ENCODE results near the gene WDR54.
"Not testable (repeated sequence)": the region's sequence is repeated elsewhere in the genome, so short reads cannot be mapped to it uniquely, and the experiment has no call there.

WDR54 gene

GRCh38 chr2:74401891-74402290 lies 19.6 kb upstream of the WDR54 start:
- in situ Hi-C loops (cut with MboI; ENCODE audit: low sequenced_read_pairs) = no loop called here

GRCh38 chr2:74406035-74406434 lies 15.5 kb upstream of the WDR54 start:
- in situ Hi-C loops (cut with MboI; ENCODE audit: low sequenced_read_pairs) = no loop called here

- in situ Hi-C loops (cut with MboI; ENCODE audit: low sequenced_read_pairs) = no loop called here
These were observed 13.8 kb upstream of the WDR54 start for GRCh38 chr2:74407682-74408081.

- in situ Hi-C loops (cut with MboI; ENCODE audit: low sequenced_read_pairs) = no loop called here
These were observed 8.4 kb upstream of the WDR54 start for GRCh38 chr2:74413001-74413698.

- in situ Hi-C loops (cut with MboI; ENCODE audit: low sequenced_read_pairs) = no loop called here
These were observed 7.1 kb upstream of the WDR54 start for GRCh38 chr2:74414441-74414840.

GRCh38 chr2:74414881-74415761 lies 6.4 kb upstream of the WDR54 start:
- in situ Hi-C loops (cut with MboI; ENCODE audit: low sequenced_read_pairs) = no loop called here

GRCh38 chr2:74415762-74416395 lies 5.7 kb upstream of the WDR54 start:
- in situ Hi-C loops (cut with MboI; ENCODE audit: low sequenced_read_pairs) = no loop called here

- in situ Hi-C loops (cut with MboI; ENCODE audit: low sequenced_read_pairs) = no loop called here
These were observed 4.8 kb upstream of the WDR54 start for GRCh38 chr2:74416778-74417177.

GRCh38 chr2:74417197-74417596 lies 4.3 kb upstream of the WDR54 start:
- in situ Hi-C loops (cut with MboI; ENCODE audit: low sequenced_read_pairs) = no loop called here

- in situ Hi-C loops (cut with MboI; ENCODE audit: low sequenced_read_pairs) = no loop called here
These were observed 3.8 kb upstream of the WDR54 start for GRCh38 chr2:74417763-74418162.

- in situ Hi-C loops (cut with MboI; ENCODE audit: low sequenced_read_pairs) = no loop called here
These were observed 3.2 kb upstream of the WDR54 start for GRCh38 chr2:74418312-74418711.

GRCh38 chr2:74419345-74419744 lies 2.2 kb upstream of the WDR54 start:
- in situ Hi-C loops (cut with MboI; ENCODE audit: low sequenced_read_pairs) = no loop called here

GRCh38 chr2:74420006-74420405 lies 1.5 kb upstream of the WDR54 start:
- in situ Hi-C loops (cut with MboI; ENCODE audit: low sequenced_read_pairs) = no loop called here

- in situ Hi-C loops (cut with MboI; ENCODE audit: low sequenced_read_pairs) = not testable (repeated sequence)
These were observed 957 bp upstream of the WDR54 start for GRCh38 chr2:74420443-74421103.

- in situ Hi-C loops (cut with MboI; ENCODE audit: low sequenced_read_pairs) = no loop called here
These were observed 1.9 kb downstream of the WDR54 start for GRCh38 chr2:74423231-74424095.

GRCh38 chr2:74424139-74424992 lies 2.8 kb downstream of the WDR54 start:
- in situ Hi-C loops (cut with MboI; ENCODE audit: low sequenced_read_pairs) = no loop called here

GRCh38 chr2:74424995-74425406 lies 3.5 kb downstream of the WDR54 start:
- in situ Hi-C loops (cut with MboI; ENCODE audit: low sequenced_read_pairs) = no loop called here

GRCh38 chr2:74425523-74425922 lies 4.0 kb downstream of the WDR54 start:
- in situ Hi-C loops (cut with MboI; ENCODE audit: low sequenced_read_pairs) = no loop called here

- in situ Hi-C loops (cut with MboI; ENCODE audit: low sequenced_read_pairs) = no loop called here
These were observed 4.7 kb downstream of the WDR54 start for GRCh38 chr2:74426181-74426758.
